ENCODE measurements around the gene AASS.
"Not testable (repeated sequence)": the region's sequence is repeated elsewhere in the genome, so short reads cannot be mapped to it uniquely, and the experiment has no call there.

Gene AASS

GRCh38 chr7:122137251-122138077, 6.6 kb downstream of the AASS start:
- peak overlapping the region; percentile 40 for H3K4me3 ChIP-seq (ENCODE audit: low read length)
- no peak for TF ChIP-seq CTCF (IDR thresholded peaks at IDR 0.05; ENCODE audit: insufficient read depth, low read depth, low read length, missing control alignments)
- DNase-seq (ENCODE audit: low read depth) = peak; percentile 42

- no peak for TF ChIP-seq CTCF (IDR thresholded peaks at IDR 0.05; ENCODE audit: insufficient read depth, low read depth, low read length, missing control alignments)
- H3K4me3 ChIP-seq (ENCODE audit: low read length) = peak overlapping the region; percentile 40
- DNase-seq (ENCODE audit: low read depth) = no peak
Measured at GRCh38 chr7:122136639-122137245, 7.3 kb downstream of the AASS start.

GRCh38 chr7:122136078-122136477, 8.0 kb downstream of the AASS start:
- no peak for TF ChIP-seq CTCF (IDR thresholded peaks at IDR 0.05; ENCODE audit: insufficient read depth, low read depth, low read length, missing control alignments)
- H3K4me3 ChIP-seq (ENCODE audit: low read length) = no peak overlapping the region
- no peak for DNase-seq (ENCODE audit: low read depth)

- no peak for TF ChIP-seq CTCF (IDR thresholded peaks at IDR 0.05; ENCODE audit: insufficient read depth, low read depth, low read length, missing control alignments)
- no peak overlapping the region for H3K4me3 ChIP-seq (ENCODE audit: low read length)
- DNase-seq (ENCODE audit: low read depth) = peak; percentile 92
Measured at GRCh38 chr7:122135275-122135674, 8.8 kb downstream of the AASS start.

GRCh38 chr7:122134793-122135192, 9.3 kb downstream of the AASS start:
- H3K4me3 ChIP-seq (ENCODE audit: low read length); DNase-seq (ENCODE audit: low read depth): not testable (repeated sequence)

- no peak for DNase-seq (ENCODE audit: low read depth)
- TF ChIP-seq CTCF (IDR thresholded peaks at IDR 0.05; ENCODE audit: insufficient read depth, low read depth, low read length, missing control alignments) = no peak
- H3K4me3 ChIP-seq (ENCODE audit: low read length) = no peak overlapping the region
Measured at GRCh38 chr7:122133477-122133876, 10.6 kb downstream of the AASS start.

GRCh38 chr7:122132341-122132740, 11.7 kb downstream of the AASS start:
- no peak for TF ChIP-seq CTCF (IDR thresholded peaks at IDR 0.05; ENCODE audit: insufficient read depth, low read depth, low read length, missing control alignments)
- H3K4me3 ChIP-seq (ENCODE audit: low read length) = no peak overlapping the region
- DNase-seq (ENCODE audit: low read depth) = peak; percentile 54

Measured in epithelial cell of esophagus (primary cell).